ENCODE results near the gene PRIMA1.

DNA sequence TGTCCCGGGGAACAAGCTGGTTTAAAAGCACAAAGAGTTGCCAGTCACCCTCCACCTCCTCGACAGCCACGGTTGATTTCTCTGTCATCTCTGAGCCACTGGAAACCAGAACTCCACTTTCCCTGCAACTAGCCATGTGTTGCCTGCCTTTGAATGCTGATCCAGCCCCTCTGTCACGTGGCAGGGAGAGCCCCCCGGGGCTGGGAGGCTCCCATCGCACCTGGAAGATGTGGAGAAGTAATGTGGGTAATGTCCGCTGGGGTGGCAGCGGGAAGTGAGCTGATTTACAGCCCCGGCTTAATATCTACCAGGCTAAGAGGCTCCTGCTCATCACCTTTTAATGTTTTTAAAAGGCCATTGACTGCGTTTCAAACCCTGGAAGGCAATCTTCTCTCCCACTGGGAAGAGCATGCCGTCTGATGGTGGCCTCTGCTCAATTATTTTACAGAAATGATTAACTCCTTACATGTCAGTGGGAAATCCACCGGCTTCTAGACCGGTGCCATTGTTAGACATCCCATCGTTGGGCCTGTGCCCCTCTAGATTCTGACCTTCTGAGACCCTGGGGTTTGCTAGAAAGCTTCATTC is 7.4 kb downstream of the PRIMA1 start:
- TF ChIP-seq, protein P1, sequence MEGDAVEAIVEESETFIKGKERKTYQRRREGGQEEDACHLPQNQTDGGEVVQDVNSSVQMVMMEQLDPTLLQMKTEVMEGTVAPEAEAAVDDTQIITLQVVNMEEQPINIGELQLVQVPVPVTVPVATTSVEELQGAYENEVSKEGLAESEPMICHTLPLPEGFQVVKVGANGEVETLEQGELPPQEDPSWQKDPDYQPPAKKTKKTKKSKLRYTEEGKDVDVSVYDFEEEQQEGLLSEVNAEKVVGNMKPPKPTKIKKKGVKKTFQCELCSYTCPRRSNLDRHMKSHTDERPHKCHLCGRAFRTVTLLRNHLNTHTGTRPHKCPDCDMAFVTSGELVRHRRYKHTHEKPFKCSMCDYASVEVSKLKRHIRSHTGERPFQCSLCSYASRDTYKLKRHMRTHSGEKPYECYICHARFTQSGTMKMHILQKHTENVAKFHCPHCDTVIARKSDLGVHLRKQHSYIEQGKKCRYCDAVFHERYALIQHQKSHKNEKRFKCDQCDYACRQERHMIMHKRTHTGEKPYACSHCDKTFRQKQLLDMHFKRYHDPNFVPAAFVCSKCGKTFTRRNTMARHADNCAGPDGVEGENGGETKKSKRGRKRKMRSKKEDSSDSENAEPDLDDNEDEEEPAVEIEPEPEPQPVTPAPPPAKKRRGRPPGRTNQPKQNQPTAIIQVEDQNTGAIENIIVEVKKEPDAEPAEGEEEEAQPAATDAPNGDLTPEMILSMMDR (IDR thresholded peaks at IDR 0.05; ENCODE audit: insufficient read depth, low read length, poor library complexity, severe bottlenecking), result no peak
- TF ChIP-seq EZH2phosphoT487 (conservative IDR thresholded peaks at IDR 0.05; ENCODE audit: low read length), result no peak
